KMS-11 (cell line): Measurements from ENCODE around the gene RIBC1.

Experiments
- H2AFZ ChIP-seq: fragments of 200-600 bp; sonication (generic); 2 replicates; pipeline ENCODE4 v1.6.1; 2016; ENCODE audit warnings: antibody characterized with exemption, mixed run types, low read depth
- H3K27ac ChIP-seq: fragments of 200-600 bp; sonication (generic); 2 replicates; pipeline ENCODE4 v1.6.1; 2016; ENCODE audit warnings: mild to moderate bottlenecking, mixed run types
- H3K27me3 ChIP-seq: fragments of 200-600 bp; sonication (generic); 2 replicates; pipeline ENCODE4 v1.6.1; 2017; ENCODE audit warnings: mild to moderate bottlenecking, low read depth, mixed run types, moderate library complexity; ENCODE audit not compliant: insufficient read depth
- H3K36me3 ChIP-seq: fragments of 200-600 bp; sonication (generic); 2 replicates; pipeline ENCODE4 v1.6.1; 2017; ENCODE audit warnings: mild to moderate bottlenecking, mixed run types; ENCODE audit not compliant: insufficient read depth
- H3K4me1 ChIP-seq: fragments of 200-600 bp; sonication (generic); 2 replicates; pipeline ENCODE4 v1.6.1; 2016; ENCODE audit warnings: mild to moderate bottlenecking, low read depth, mixed run types; ENCODE audit not compliant: poor library complexity, severe bottlenecking
- H3K4me2 ChIP-seq: fragments of 200-600 bp; sonication (generic); 2 replicates; pipeline ENCODE4 v1.7.0; 2016; ENCODE audit warnings: mild to moderate bottlenecking, mixed run types
- H3K4me3 ChIP-seq: fragments of 200-600 bp; sonication (generic); IDR thresholded peaks from 2 replicates; pipeline ENCODE4 v1.6.1; 2017; ENCODE audit warnings: low read depth, low read length, mixed read lengths; ENCODE audit not compliant: insufficient read depth
- H3K79me2 ChIP-seq: fragments of 200-600 bp; sonication (generic); 2 replicates; pipeline ENCODE4 v1.6.1; 2016; ENCODE audit warnings: low read depth, mixed run types; ENCODE audit not compliant: insufficient read depth
- H3K9ac ChIP-seq: fragments of 200-600 bp; sonication (generic); 2 replicates; pipeline ENCODE4 v1.6.1; 2016; ENCODE audit warnings: mild to moderate bottlenecking, mixed run types
- H4K20me1 ChIP-seq: fragments of 200-600 bp; sonication (generic); 2 replicates; pipeline ENCODE4 v1.6.1; 2016; ENCODE audit warnings: mild to moderate bottlenecking, mixed run types; ENCODE audit not compliant: insufficient read depth
- TF ChIP-seq, protein P1 (sequence below): fragments of 200-600 bp; sonication (generic); conservative IDR thresholded peaks from 2 replicates; pipeline ENCODE4 v1.6.1; 2017; ENCODE audit warnings: low read depth, mild to moderate bottlenecking, antibody characterized with exemption, low read length, moderate library complexity, mixed read lengths

RIBC1 gene

GRCh38 chrX:53422861-53423306 is at the start of gene RIBC1:
Gene RIBC1 (plus strand): TSS chrX:53422873. CDS start chrX:53426277, 3,404 bp downstream.
- TF ChIP-seq, protein P1, sequence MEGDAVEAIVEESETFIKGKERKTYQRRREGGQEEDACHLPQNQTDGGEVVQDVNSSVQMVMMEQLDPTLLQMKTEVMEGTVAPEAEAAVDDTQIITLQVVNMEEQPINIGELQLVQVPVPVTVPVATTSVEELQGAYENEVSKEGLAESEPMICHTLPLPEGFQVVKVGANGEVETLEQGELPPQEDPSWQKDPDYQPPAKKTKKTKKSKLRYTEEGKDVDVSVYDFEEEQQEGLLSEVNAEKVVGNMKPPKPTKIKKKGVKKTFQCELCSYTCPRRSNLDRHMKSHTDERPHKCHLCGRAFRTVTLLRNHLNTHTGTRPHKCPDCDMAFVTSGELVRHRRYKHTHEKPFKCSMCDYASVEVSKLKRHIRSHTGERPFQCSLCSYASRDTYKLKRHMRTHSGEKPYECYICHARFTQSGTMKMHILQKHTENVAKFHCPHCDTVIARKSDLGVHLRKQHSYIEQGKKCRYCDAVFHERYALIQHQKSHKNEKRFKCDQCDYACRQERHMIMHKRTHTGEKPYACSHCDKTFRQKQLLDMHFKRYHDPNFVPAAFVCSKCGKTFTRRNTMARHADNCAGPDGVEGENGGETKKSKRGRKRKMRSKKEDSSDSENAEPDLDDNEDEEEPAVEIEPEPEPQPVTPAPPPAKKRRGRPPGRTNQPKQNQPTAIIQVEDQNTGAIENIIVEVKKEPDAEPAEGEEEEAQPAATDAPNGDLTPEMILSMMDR = no peak
- peak within 1 kb of the TSS; percentile 95 for H3K27ac ChIP-seq
- H3K4me3 ChIP-seq = no peak within 1 kb of the TSS
- H3K9ac ChIP-seq = peak within 1 kb of the TSS; percentile 97
- peaks cover 18% of the 10 kb centered on the region for H3K4me1 ChIP-seq
- H4K20me1 ChIP-seq = 0 out of 2 replicates have a peak, but pooled peaks cover 14% of the 10 kb centered on the region
- H3K79me2 ChIP-seq = peaks cover 43% of the 10 kb centered on the region
- peak within 1 kb of the TSS; percentile 88 for H3K4me2 ChIP-seq
- no peaks in the 10 kb centered on the region for H3K36me3 ChIP-seq
- H3K27me3 ChIP-seq = no peaks in the 10 kb centered on the region
- H2AFZ ChIP-seq = peak within 1 kb of the TSS; percentile 64

DNA sequence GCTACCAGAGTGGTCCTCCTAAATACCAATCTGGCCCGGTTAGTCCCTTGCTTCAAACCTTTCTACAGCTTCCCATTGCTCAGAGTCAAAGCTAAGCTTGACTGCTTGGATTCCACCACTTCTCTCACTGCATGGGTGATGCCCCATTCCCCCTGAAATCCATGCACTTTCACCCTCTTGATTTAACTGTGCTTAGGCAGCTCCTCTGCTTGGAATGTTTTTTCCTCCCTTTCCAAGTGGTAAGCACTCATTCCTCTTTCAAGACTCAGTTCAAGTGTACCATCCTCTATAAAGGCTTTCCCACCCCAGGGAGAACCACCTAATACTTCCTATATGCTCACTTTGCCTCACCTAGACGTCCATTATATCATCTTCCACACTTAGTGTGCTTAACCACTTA is 49.4 kb upstream of the RIBC1 start:
- Histone ChIP-seq H3K4me1 (no peaks in the 10 kb centered on the region), H2AFZ (no peak overlapping the region), H3K9ac (no peak overlapping the region), H3K27me3 (no peaks in the 10 kb centered on the region), H3K27ac (no peak overlapping the region), H3K36me3 (no peaks in the 10 kb centered on the region), H3K4me2 (no peak overlapping the region), H4K20me1 (no peaks in the 10 kb centered on the region), H3K4me3 (no peak overlapping the region), H3K79me2 (no peaks in the 10 kb centered on the region)
- TF ChIP-seq, protein P1 = no peak

DNA sequence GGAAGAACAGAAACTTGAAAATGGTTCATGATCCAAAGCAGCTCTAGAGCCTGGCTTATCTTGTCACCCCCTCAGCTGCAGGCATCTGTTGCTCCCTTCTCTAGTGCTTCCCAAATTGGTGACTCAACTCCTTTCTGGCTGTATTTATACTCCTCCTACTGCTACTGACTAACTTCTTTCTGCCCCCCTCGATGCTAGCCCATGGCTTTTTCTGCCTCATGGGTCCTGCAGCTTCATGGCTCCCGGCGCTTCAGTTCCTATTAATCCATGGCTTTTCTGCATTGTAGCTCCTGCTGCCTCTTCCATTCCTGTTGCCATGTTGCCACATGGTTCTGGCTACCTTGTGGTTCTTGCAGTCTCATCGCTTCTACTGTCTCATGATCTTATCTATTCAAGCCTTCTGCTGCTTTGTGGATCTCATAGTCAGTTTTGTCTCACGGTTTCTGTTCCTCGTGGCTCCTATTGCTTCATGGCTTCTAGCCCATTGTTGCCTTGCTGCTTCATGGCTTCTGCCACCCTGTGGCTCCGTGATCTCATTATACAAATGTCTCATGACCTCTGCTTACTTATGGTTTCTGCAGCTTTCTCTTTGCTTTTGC is 48.4 kb upstream of the RIBC1 start:
- TF ChIP-seq, protein P1 = no peak

DNA sequence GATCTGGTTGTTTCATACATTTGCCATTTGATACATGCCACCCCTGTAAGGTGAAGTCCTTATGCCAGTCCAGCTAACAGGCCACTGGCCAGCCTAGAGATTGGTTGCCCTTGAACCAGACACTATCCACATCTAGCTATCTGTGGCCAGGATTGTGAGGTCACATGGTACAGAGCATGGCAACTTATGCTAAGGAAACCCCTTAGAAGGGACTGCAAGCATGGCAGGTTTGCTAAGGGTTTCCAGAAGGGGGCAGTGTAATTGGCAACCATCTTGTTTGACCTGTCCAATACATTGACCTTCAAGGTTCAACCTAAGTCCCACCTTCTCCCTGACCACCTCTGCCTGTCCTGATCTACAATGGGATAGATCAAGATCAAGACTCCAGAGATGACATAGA is 47.8 kb upstream of the RIBC1 start:
- Histone ChIP-seq H3K4me2 (no peak overlapping the region), H3K79me2 (no peaks in the 10 kb centered on the region), H3K4me3 (no peak overlapping the region), H3K36me3 (no peaks in the 10 kb centered on the region), H3K27me3 (no peaks in the 10 kb centered on the region), H2AFZ (no peak overlapping the region), H4K20me1 (no peaks in the 10 kb centered on the region), H3K9ac (no peak overlapping the region), H3K27ac (no peak overlapping the region), H3K4me1 (no peaks in the 10 kb centered on the region)
- TF ChIP-seq, protein P1 = no peak; the same call in 1 of the 2 replicates

More for the DNA sequence above, 48.4 kb upstream of the RIBC1 start:
- H3K36me3 ChIP-seq = no peaks in the 10 kb centered on the region
- no peak overlapping the region for H3K4me2 ChIP-seq
- H2AFZ ChIP-seq = no peak overlapping the region
- no peak overlapping the region for H3K4me3 ChIP-seq
- no peaks in the 10 kb centered on the region for H3K79me2 ChIP-seq
- no peak overlapping the region for H3K27ac ChIP-seq
- H3K27me3 ChIP-seq = no peaks in the 10 kb centered on the region
- H4K20me1 ChIP-seq = no peaks in the 10 kb centered on the region
- H3K4me1 ChIP-seq = no peaks in the 10 kb centered on the region
- H3K9ac ChIP-seq = no peak overlapping the region
